ENCODE results near the gene CIB2. TPM values are rescaled to one million over a fixed set of nuclear protein-coding genes. Genes with fewer than 3 reads are reported as not detected.

The CIB2 gene
- total RNA-seq, 1 experiment from 2014 or later: 43.2 TPM

DNA sequence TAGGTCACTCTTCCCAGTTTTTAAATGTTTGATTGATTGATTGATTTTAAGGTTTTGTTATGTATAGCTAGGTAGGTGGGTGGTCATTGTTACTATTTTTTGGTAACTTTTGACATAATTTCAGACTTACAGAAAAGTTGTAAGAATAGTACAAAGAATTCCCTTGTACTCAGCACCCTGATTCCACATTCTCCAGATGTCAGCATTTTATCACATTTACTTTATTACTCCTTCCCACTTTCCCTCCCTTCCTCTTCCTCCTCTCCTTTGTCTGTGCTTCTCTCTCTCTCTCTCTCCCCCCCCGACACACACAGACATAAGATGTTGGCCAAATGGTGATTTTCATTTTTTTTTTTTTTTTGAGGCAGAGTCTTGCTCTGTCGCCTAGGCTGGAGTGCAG is 32.8 kb upstream of the CIB2 start:
- Histone ChIP-seq H3K18ac (ENCODE audit: insufficient read length, low read depth, low read length) (no peak overlapping the region), H2AK5ac (ENCODE audit: insufficient read length, low read length) (no peak overlapping the region), H2BK12ac (ENCODE audit: insufficient read length, low read depth, low read length) (no peak overlapping the region), H2AFZ (ENCODE audit: low read length) (no peak overlapping the region), H2BK20ac (ENCODE audit: low read depth, low read length, poor library complexity, severe bottlenecking) (no peak overlapping the region), H4K8ac (replicated peaks; ENCODE audit: insufficient read length, low read depth, low read length) (no peak overlapping the region), H3K23ac (ENCODE audit: insufficient read length, low read depth, low read length) (no peak overlapping the region), H3K4ac (ENCODE audit: low read depth, low read length) (no peak overlapping the region), H3K4me2 (ENCODE audit: insufficient read depth, insufficient read length, low read length) (no peak overlapping the region), H3K79me2 (ENCODE audit: insufficient read depth, low read length) (no peaks in the 10 kb centered on the region), H3K9ac (ENCODE audit: extremely low read depth, insufficient read length, low read length) (no peak overlapping the region), H4K91ac (ENCODE audit: insufficient read length, low read depth, low read length) (no peak overlapping the region), H3K23me2 (ENCODE audit: insufficient read length, low read depth, low read length, poor library complexity, severe bottlenecking) (no peaks in the 10 kb centered on the region), H3K9me3 (ENCODE audit: control insufficient read depth, low read depth, low read length) (no peaks in the 10 kb centered on the region), H2BK15ac (ENCODE audit: low read depth, low read length) (no peak overlapping the region), H3K27me3 (ENCODE audit: insufficient read depth, low read length) (no peaks in the 10 kb centered on the region), H3K4me1 (ENCODE audit: insufficient read depth, low read length) (no peaks in the 10 kb centered on the region), H2BK120ac (ENCODE audit: low read depth, low read length, poor library complexity, severe bottlenecking) (no peak overlapping the region), H4K5ac (ENCODE audit: insufficient read length, low read depth, low read length) (no peak overlapping the region), H3K79me1 (ENCODE audit: insufficient read depth, low read depth, low read length, poor library complexity, severe bottlenecking) (no peaks in the 10 kb centered on the region), H3K14ac (ENCODE audit: insufficient read depth, low read length) (no peak overlapping the region), H4K20me1 (ENCODE audit: control insufficient read depth, insufficient read depth, insufficient read length) (no peaks in the 10 kb centered on the region), H3K27ac (ENCODE audit: insufficient read length, low read depth, low read length) (no peak overlapping the region), H3K56ac (ENCODE audit: insufficient read length, low read depth, low read length) (no peak overlapping the region), H2BK5ac (ENCODE audit: insufficient read length, low read length) (no peak overlapping the region), H3T11ph (ENCODE audit: low read length) (no peak overlapping the region)
- no peaks in the 10 kb centered on the region for H3K9me3 Mint-ChIP-seq
- H3K4me3 Mint-ChIP-seq: no peak overlapping the region
- no peaks in the 10 kb centered on the region for H3K4me1 Mint-ChIP-seq
- WGBS (ENCODE audit: extremely low coverage, insufficient read length, low lambda C conversion rate): no CpG with 5 or more reads among the region's 2 CpGs
- peaks cover 8 to 66% (median 24%) of the 10 kb centered on the region in 3 experiments; a peak in 6 of 7 replicates for H3K36me3 Mint-ChIP-seq (ENCODE audit: insufficient read depth in 1 of 3, low read depth in 3 of 3)
- DNase-seq: no peak
- no peak overlapping the region for H3K27ac Mint-ChIP-seq
- no peak for TF ChIP-seq CTCF (conservative IDR thresholded peaks at IDR 0.05)
- H3K27me3 Mint-ChIP-seq (ENCODE audit: low read depth): no peaks in the 10 kb centered on the region
